Lung (tissue), 12 donors: ENCODE results near the gene SCYGR4. TPM values are rescaled to one million over a fixed set of nuclear protein-coding genes. Genes with fewer than 3 reads are reported as not detected.

Experiments used
- ATAC-seq: fragments of 200-7000 bp; cut with Tn5 transposase; one replicate; pipeline ENCODE4 v1.9.1; 2020; ENCODE audit warnings: moderate number of reproducible peaks; ENCODE audit not compliant: insufficient read depth, low FRiP score
- DNase-seq, 3 donors: peaks; one replicate each; pipeline ENCODE4 v3.0.0-alpha.2; 2013 to 2017
- H3K27ac ChIP-seq, 2 donors: one replicate each; pipeline ENCODE4 v1.5.1; 2013; ENCODE audit warnings: mild to moderate bottlenecking in 2 of 2, moderate library complexity in 2 of 2, control low read depth in 1 of 2, inconsistent platforms in 1 of 2, low read depth in 1 of 2, low read length in 1 of 2
- H3K27me3 ChIP-seq, 3 donors: one replicate each; pipeline ENCODE4 v1.5.1; 2013; ENCODE audit warnings: low read length in 2 of 3; ENCODE audit not compliant: control insufficient read depth in 3 of 3, insufficient read depth in 3 of 3
- H3K36me3 ChIP-seq, 4 donors: one replicate each; pipeline ENCODE4 v1.5.1; 2013; ENCODE audit warnings: low read length in 4 of 4, mild to moderate bottlenecking in 1 of 4, moderate library complexity in 1 of 4; ENCODE audit not compliant: control insufficient read depth in 4 of 4, insufficient read depth in 4 of 4
- H3K4me1 ChIP-seq, 5 donors: one replicate each; pipeline ENCODE4 v1.5.1; 2013; ENCODE audit warnings: low read length in 5 of 5, mild to moderate bottlenecking in 2 of 5, moderate library complexity in 1 of 5; ENCODE audit not compliant: control insufficient read depth in 5 of 5, insufficient read depth in 5 of 5
- H3K4me3 ChIP-seq: one replicate; pipeline ENCODE4 v1.5.1; 2013; ENCODE audit warnings: mild to moderate bottlenecking, control low read depth, moderate library complexity
- H3K9ac ChIP-seq, 2 donors: one replicate each; pipeline ENCODE4 v1.5.1; 2013; ENCODE audit warnings: low read length in 2 of 2, control low read depth in 1 of 2; ENCODE audit not compliant: insufficient read depth in 1 of 2
- H3K9me3 ChIP-seq, 4 donors: one replicate each; pipeline ENCODE4 v1.5.1; 2013; ENCODE audit warnings: low read length in 3 of 4, mild to moderate bottlenecking in 1 of 4, moderate library complexity in 1 of 4; ENCODE audit not compliant: control insufficient read depth in 4 of 4, insufficient read depth in 3 of 4
- CTCF ChIP-seq: IDR thresholded peaks from 2 replicates; pipeline ENCODE4 v1.5.1; 2012; ENCODE audit warnings: mild to moderate bottlenecking; ENCODE audit errors: control extremely low read depth, extremely low read depth
- WGBS, 2 donors: extraction: QIAGEN DNeasy Blood & Tissue Kit; methylation state at CpG; one replicate each; pipeline ENCODE4 v1.1.7; 2013; 5-methylcytosine and 5-hydroxymethylcytosine counted together
- polyA plus RNA-seq, 2 donors: library from polyadenylated mRNA; stranded (reverse); fragments of 200-250 nt; gene quantifications; one replicate each; pipeline ENCODE4 v1.2.1, GENCODE V29; 2013
- total RNA-seq, 2 donors: library from RNA; depleted of rRNA in 1 of 2; stranded (reverse); fragments of >200 nt in 1 of 2; gene quantifications; one replicate each; pipeline ENCODE4 v1.2.1, GENCODE V29; 2014 to 2021
- donor health status: control.
- donor health status: control.
- donor health status: Bipolar disorder and iron deficiency.
- donor health status: healthy.
- donor health status: DM: yes; HTN: yes; CAD: no.

The SCYGR4 gene
- total and polyA plus RNA-seq, 4 donors, result not detected

DNA sequence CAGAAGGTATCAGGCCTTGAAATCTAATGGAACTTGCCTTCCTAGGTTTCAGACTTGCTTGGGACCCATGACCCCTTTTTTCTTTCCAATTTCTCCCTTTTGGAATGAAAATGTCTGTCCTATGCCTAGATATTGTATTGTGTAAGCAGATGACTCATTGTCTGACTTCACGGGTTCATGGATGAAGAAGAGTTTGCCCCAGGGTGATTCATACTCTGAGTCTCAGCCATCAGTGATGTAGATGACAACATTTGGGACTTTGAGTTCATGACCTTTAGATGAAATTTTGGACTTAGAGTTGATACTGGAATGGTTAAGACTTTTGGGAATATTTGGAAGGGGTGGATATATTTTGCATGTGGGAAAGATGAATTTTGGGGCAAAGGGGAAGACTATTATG, 38.2 kb downstream of the SCYGR4 start:
- no peaks in the 10 kb centered on the region for H3K9me3 ChIP-seq
- H3K4me1 ChIP-seq, result no peaks in the 10 kb centered on the region
- H3K36me3 ChIP-seq, result no peaks in the 10 kb centered on the region
- H3K9ac ChIP-seq, result no peak overlapping the region
- 38 to 56% methylated on average over 1 of the region's 1 CpG for WGBS, 2 donors
- no peak overlapping the region for H3K4me3 ChIP-seq
- peak; percentile 44 for ATAC-seq
- H3K27me3 ChIP-seq, result no peaks in the 10 kb centered on the region
- TF ChIP-seq CTCF, result no peak
- H3K27ac ChIP-seq, result no peak overlapping the region
- DNase-seq, result no peak

GRCh38 chr2:227657199-227657845, 40.0 kb downstream of the SCYGR4 start:
- Histone ChIP-seq H3K9me3 (no peaks in the 10 kb centered on the region), H3K9ac (no peak overlapping the region), H3K4me3 (no peak overlapping the region), H3K27me3 (no peaks in the 10 kb centered on the region), H3K36me3 (no peaks in the 10 kb centered on the region), H3K27ac (no peak overlapping the region), H3K4me1 (no peaks in the 10 kb centered on the region)
- TF ChIP-seq CTCF, result no peak
- WGBS, 2 donors, result 61 to 74% methylated on average over 8 of the region's 8 CpGs
- ATAC-seq (no peak), DNase-seq (peak; percentile 22 to 50 (median 36))

DNA sequence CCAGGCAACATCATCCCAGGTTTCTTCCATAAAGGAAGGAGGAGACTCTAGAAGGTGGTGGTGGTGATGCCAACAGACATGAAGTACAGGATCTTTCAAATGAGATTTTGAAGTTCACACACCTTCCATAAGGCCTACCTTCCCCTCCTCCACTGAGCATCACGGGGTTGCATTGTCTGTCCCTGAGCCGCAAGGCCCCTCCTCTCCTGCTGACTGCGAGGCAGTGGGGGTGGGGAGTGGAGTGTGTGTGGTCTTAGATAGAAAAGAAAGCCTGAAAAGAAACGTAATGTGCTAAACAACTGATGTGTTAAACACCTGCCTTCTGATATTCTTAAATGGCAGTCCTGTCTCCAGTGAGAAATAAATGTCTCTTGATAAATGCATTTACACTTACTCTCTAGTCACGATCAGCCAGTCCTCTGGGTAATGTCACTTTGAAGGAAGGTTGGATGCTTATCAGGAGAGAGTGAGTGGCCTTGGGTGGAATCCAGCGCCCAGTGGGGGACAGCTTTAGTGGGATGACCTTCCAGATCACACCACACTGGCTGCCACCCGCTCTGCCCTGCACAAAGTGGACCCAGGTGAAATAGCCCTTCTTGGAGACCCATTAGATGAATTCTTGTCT, 43.8 kb downstream of the SCYGR4 start:
- Histone ChIP-seq H3K27me3 (no peaks in the 10 kb centered on the region), H3K4me1 (no peaks in the 10 kb centered on the region), H3K4me3 (no peak overlapping the region), H3K9ac (no peak overlapping the region), H3K36me3 (no peaks in the 10 kb centered on the region), H3K27ac (no peak overlapping the region), H3K9me3 (peaks cover 0 to 1% (median 0%) of the 10 kb centered on the region in 4 donors)
- TF ChIP-seq CTCF, result no peak
- ATAC-seq (no peak), DNase-seq (no peak)
- 66 to 80% methylated on average over 7 of the region's 7 CpGs for WGBS, 2 donors
